Esophagus muscularis mucosa (tissue), 3 donors: ENCODE measurements around the gene PREP.

ENCODE experiments used
- CTCF ChIP-seq, 3 experiments: fragments of 200-600 bp in 2 of 3; fragments of 450-650 bp in 1 of 3; sonication (generic) in 2 of 3; IDR thresholded peaks; one replicate each; pipeline ENCODE4 v1.5.1; 2017 to 2019; ENCODE audit warnings: antibody characterized with exemption in 3 of 3, mild to moderate bottlenecking in 2 of 3, moderate library complexity in 1 of 3
- POLR2A ChIP-seq: fragments of 450-650 bp; IDR thresholded peaks from one replicate; pipeline ENCODE4 v1.6.1; 2017; ENCODE audit warnings: antibody characterized with exemption, moderate library complexity, mild to moderate bottlenecking, low read depth

GRCh38 chr6:105402939-105403935, at the start of gene PREP:
- peak; percentile 59 to 69 (median 63) for TF ChIP-seq CTCF (IDR thresholded peaks at IDR 0.05)
- no peak for TF ChIP-seq POLR2A
